Measurements from ENCODE around the gene GIPR.
A peak's percentile ranks its signal among the peaks of the same experiment; 100 is the strongest.

GIPR gene

GRCh38 chr19:45632468-45633196, 35.4 kb upstream of the GIPR start:
- peak; percentile 84 for DNase-seq (ENCODE audit: low read depth)
- no peak overlapping the region for H3K4me3 ChIP-seq (ENCODE audit: control insufficient read depth, low read depth, low read length)
- TF ChIP-seq CTCF (conservative IDR thresholded peaks at IDR 0.05; ENCODE audit: control insufficient read depth, insufficient read depth, low read depth, low read length): no peak

GRCh38 chr19:45636275-45636674, 31.7 kb upstream of the GIPR start:
- TF ChIP-seq CTCF (conservative IDR thresholded peaks at IDR 0.05; ENCODE audit: control insufficient read depth, insufficient read depth, low read depth, low read length): no peak
- H3K4me3 ChIP-seq (ENCODE audit: control insufficient read depth, low read depth, low read length): no peak overlapping the region
- no peak for DNase-seq (ENCODE audit: low read depth)

GRCh38 chr19:45636902-45637301, 31.1 kb upstream of the GIPR start:
- no peak for DNase-seq (ENCODE audit: low read depth)
- no peak overlapping the region for H3K4me3 ChIP-seq (ENCODE audit: control insufficient read depth, low read depth, low read length)
- no peak for TF ChIP-seq CTCF (conservative IDR thresholded peaks at IDR 0.05; ENCODE audit: control insufficient read depth, insufficient read depth, low read depth, low read length)

DNA sequence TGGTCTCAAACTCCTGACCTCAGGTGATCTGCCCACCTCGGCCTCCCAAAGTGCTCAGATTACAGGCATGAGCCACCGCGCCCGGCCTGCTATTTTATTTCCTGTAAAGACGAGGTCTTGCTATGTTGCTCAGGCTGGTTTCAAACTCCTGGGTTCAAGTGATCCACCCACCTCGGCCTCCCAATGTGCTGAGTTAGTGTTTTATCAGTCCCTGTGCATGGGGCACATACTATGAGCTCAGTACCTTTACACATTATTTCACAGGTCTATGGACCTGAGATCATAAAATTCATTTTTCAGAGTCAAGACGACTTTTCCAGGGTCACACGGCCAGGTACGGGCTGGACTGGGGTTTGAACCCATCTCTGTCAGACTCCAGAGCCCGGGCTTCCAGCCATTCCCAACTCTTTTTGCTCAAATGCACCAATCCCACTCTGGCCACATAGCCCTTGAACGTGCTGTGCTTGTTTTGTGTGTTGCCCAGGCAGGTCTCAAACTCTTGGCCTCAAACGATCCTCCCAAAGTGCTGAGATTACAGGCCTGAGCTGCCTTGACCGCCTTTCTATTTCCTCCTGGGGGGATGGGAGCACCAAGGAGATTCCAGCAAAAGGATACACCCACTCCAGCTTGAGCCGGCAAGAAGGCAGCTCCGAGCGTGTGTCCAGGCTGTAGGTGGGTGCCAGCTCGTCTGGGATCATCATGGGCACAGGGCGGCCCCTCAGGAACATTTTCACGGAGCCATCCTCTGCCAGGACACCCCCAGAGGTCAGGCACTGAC, 29.9 kb upstream of the GIPR start:
- peak; percentile 27 for DNase-seq (ENCODE audit: low read depth)
- peak overlapping the region; percentile 78 for H3K4me3 ChIP-seq (ENCODE audit: control insufficient read depth, low read depth, low read length)
- TF ChIP-seq CTCF (conservative IDR thresholded peaks at IDR 0.05; ENCODE audit: control insufficient read depth, insufficient read depth, low read depth, low read length): no peak

DNA sequence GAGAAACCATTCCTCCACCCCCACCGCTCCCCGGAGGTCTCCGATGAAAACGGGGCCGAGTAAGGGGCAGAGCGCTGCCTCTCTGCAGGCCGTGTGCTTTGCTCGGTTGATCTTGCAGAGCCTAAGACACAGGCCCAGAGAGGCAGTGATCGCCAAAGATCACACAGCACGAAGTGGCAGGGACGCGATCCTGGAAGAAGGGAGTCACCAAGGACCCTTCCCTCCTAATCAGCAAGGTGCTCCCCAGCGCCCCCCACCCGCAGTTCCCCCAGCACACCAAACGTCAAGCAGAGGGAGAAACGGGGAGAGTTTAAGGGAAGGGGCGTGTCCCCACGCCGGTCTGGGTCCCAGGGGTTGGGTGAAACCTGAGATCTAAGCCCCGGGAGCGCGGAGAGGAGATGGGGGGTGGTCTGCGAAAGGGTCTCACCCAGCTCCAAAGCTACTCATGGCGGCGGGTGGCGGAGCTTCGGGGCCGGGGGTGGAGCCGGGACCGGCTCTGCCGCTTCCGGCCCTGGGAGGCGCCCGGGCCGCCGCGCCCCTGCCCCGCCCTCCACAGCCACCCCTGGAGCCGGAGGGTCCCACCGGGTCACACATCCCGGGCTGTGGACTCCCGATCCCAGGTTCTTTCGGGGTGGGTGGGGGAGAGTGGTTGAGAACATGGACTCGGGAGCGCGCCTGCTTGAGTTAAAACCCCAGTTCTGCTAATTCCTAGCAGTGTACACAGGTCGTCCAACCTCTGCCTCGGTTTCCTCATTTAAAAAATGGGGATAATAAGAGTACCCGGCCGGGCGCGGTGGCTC, 28.9 kb upstream of the GIPR start, which contains the start of gene EML2:
Gene EML2, minus strand, starts transcription at position 468 of the 800 bp plus-strand sequence. Its CDS starts 21 bp downstream, at position 447.
- DNase-seq (ENCODE audit: low read depth): no peak
- peak; percentile 26 for TF ChIP-seq CTCF (conservative IDR thresholded peaks at IDR 0.05; ENCODE audit: control insufficient read depth, insufficient read depth, low read depth, low read length)
- H3K4me3 ChIP-seq (ENCODE audit: control insufficient read depth, low read depth, low read length): peak within 1 kb of the TSS; percentile 78

GRCh38 chr19:45640849-45641273, 27.2 kb upstream of the GIPR start:
- no peak for TF ChIP-seq CTCF (conservative IDR thresholded peaks at IDR 0.05; ENCODE audit: control insufficient read depth, insufficient read depth, low read depth, low read length)
- DNase-seq (ENCODE audit: low read depth): no peak
- no peak overlapping the region for H3K4me3 ChIP-seq (ENCODE audit: control insufficient read depth, low read depth, low read length)

Measured in fibroblast of mammary gland (primary cell).